Fibroblast of skin of abdomen (primary cell): ENCODE measurements around the gene CD84. TPM values are rescaled to one million over a fixed set of nuclear protein-coding genes. Genes with fewer than 3 reads are reported as not detected.
"Not testable (repeated sequence)": the region's sequence is repeated elsewhere in the genome, so short reads cannot be mapped to it uniquely, and the experiment has no call there.

Experiments
- DNase-seq: peaks from one replicate; pipeline ENCODE4 v3.0.0-alpha.2; 2013
- polyA plus RNA-seq, 2 experiments: library from polyadenylated mRNA; unstranded; fragments of 120-200 nt; gene quantifications; one replicate each; pipeline ENCODE4 v1.2.1, GENCODE V29; 2013; ENCODE audit not compliant: insufficient read length in 2 of 2

The CD84 gene
- polyA plus RNA-seq (2013, experiment 1 of 2; ENCODE audit: insufficient read length) = not detected
- polyA plus RNA-seq (2013, experiment 2 of 2; ENCODE audit: insufficient read length) = 0.01 TPM

GRCh38 chr1:160579216-160579701, at the start of gene CD84:
TSS of gene CD84 (minus strand) at chr1:160579496. CDS start at chr1:160579437, 59 bp downstream.
- no peak for DNase-seq

- no peak for DNase-seq
These were observed 49.5 kb upstream of the CD84 start for GRCh38 chr1:160628799-160629263.

- DNase-seq = not testable (repeated sequence)
These were observed 48.5 kb upstream of the CD84 start for GRCh38 chr1:160627677-160628289.

GRCh38 chr1:160626509-160627342, 47.4 kb upstream of the CD84 start:
- no peak for DNase-seq

GRCh38 chr1:160625725-160626498, 46.6 kb upstream of the CD84 start:
- DNase-seq = no peak

- DNase-seq = no peak
These were observed 46.0 kb upstream of the CD84 start for GRCh38 chr1:160625321-160625720.

- no peak for DNase-seq
These were observed 45.2 kb upstream of the CD84 start for GRCh38 chr1:160624464-160624863.

GRCh38 chr1:160623862-160624261, 44.6 kb upstream of the CD84 start:
- no peak for DNase-seq

GRCh38 chr1:160623227-160623633, 43.9 kb upstream of the CD84 start:
- DNase-seq = no peak

- no peak for DNase-seq
These were observed 43.4 kb upstream of the CD84 start for GRCh38 chr1:160622501-160623226.

GRCh38 chr1:160621633-160622413, 42.5 kb upstream of the CD84 start:
- no peak for DNase-seq

- no peak for DNase-seq
These were observed 41.8 kb upstream of the CD84 start for GRCh38 chr1:160620942-160621632.

- no peak for DNase-seq
These were observed 40.5 kb upstream of the CD84 start for GRCh38 chr1:160619742-160620277.

GRCh38 chr1:160618763-160619274, 39.5 kb upstream of the CD84 start:
- no peak for DNase-seq

GRCh38 chr1:160618327-160618726, 39.0 kb upstream of the CD84 start:
- no peak for DNase-seq

- DNase-seq = no peak
These were observed 36.4 kb upstream of the CD84 start for GRCh38 chr1:160615660-160616059.

GRCh38 chr1:160614410-160614809, 35.1 kb upstream of the CD84 start:
- DNase-seq = no peak

GRCh38 chr1:160612613-160613218, 33.4 kb upstream of the CD84 start:
- no peak for DNase-seq

- no peak for DNase-seq
These were observed 31.4 kb upstream of the CD84 start for GRCh38 chr1:160610569-160611242.
